CD4-positive, alpha-beta T cell treated with Interleukin-12 subunit alpha and Interleukin-12 subunit beta, for 1 hour (primary cell): ENCODE data around the gene C5.
A peak's percentile ranks its signal among the peaks of the same experiment; 100 is the strongest.

Experiments used
- DNase-seq: peaks from one replicate; pipeline ENCODE4 v3.0.0-alpha.2; 2020

The C5 gene

GRCh38 chr9:120938851-120939250 lies 111.2 kb downstream of the C5 start:
- no peak for DNase-seq

- no peak for DNase-seq
Measured at GRCh38 chr9:120937596-120937995, 112.5 kb downstream of the C5 start.

- DNase-seq: no peak
Measured at GRCh38 chr9:120937127-120937526, 112.9 kb downstream of the C5 start.

- no peak for DNase-seq
Measured at GRCh38 chr9:120936764-120937122, 113.3 kb downstream of the C5 start.

- DNase-seq: peak; percentile 87
Measured at GRCh38 chr9:120936011-120936763, 113.9 kb downstream of the C5 start.

- DNase-seq: peak; percentile 38
Measured at GRCh38 chr9:120935383-120935857, 114.7 kb downstream of the C5 start.

GRCh38 chr9:120934281-120934680 lies 115.8 kb downstream of the C5 start:
- DNase-seq: no peak

GRCh38 chr9:120933310-120934055 lies 116.6 kb downstream of the C5 start:
- no peak for DNase-seq

- peak; percentile 38 for DNase-seq
Measured at GRCh38 chr9:120932086-120932823, 117.8 kb downstream of the C5 start.

- peak; percentile 87 for DNase-seq
Measured at GRCh38 chr9:120931231-120932085, 118.6 kb downstream of the C5 start.

- DNase-seq: no peak
Measured at GRCh38 chr9:120929229-120929791, 120.8 kb downstream of the C5 start.

- DNase-seq: peak; percentile 85
Measured at GRCh38 chr9:120928483-120929228, 121.4 kb downstream of the C5 start.

- DNase-seq: peak; percentile 72
Measured at GRCh38 chr9:120928015-120928482, 122.0 kb downstream of the C5 start.

GRCh38 chr9:120927269-120928014 lies 122.6 kb downstream of the C5 start:
- DNase-seq: peak; percentile 38

GRCh38 chr9:120926397-120926928 lies 123.6 kb downstream of the C5 start, which contains the start of gene TRAF1:
TRAF1 (minus strand) TSS chr9:120926796; CDS start chr9:120926075, 721 bp downstream.
- no peak for DNase-seq

GRCh38 chr9:120925535-120926396 lies 124.3 kb downstream of the C5 start:
- DNase-seq: peak; percentile 91

GRCh38 chr9:120924698-120925534 lies 125.2 kb downstream of the C5 start:
- DNase-seq: peak; percentile 66
